ENCODE measurements around the gene LSR.

DNA sequence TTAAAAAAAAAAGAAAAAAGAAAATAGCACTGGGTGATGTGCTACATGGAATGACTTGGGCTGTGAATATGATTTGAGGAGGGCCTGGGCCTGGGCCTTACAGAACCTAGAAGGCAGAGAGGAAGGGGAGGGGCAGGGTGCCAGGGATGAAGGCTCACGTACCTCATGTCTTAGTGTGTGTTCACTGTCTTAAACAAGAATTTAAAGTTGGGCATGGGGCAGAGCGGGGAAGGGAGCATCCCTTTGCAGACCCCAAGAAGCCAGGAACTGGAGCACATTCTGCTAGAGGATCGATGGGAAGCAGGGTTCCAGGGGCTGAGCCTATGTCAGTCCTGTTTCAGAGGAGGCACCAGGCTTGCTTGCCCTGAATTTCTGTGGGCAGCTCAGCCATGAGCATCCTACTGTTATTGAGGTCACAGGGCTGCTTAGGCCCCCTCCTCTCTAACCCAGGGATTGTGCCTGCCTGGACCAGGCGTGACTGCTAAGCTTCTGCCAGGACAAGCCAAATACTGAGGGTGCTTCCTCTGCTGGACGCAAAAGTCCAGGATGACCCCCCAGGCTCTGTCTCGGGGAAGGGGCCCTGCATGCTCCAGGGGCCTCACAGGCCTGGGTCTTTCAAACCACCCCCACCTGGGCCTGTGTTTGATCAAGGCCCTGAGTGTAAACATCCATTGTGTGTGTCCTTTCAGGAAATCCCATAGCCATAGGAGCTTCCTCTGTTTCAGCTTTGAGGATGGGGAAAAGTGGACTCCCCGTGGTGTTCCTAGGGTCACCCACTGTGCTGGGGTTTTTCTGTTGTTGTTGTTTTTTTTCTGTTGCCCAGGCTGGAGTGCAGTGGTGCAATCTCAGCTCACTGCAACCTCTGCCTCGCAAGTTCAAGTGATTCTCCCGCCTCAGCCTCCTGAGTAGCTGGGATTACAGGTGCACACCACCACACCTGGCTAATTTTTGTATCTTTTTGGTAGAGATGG lies 4.8 kb downstream of the LSR start:
- TF ChIP-seq, protein P1, sequence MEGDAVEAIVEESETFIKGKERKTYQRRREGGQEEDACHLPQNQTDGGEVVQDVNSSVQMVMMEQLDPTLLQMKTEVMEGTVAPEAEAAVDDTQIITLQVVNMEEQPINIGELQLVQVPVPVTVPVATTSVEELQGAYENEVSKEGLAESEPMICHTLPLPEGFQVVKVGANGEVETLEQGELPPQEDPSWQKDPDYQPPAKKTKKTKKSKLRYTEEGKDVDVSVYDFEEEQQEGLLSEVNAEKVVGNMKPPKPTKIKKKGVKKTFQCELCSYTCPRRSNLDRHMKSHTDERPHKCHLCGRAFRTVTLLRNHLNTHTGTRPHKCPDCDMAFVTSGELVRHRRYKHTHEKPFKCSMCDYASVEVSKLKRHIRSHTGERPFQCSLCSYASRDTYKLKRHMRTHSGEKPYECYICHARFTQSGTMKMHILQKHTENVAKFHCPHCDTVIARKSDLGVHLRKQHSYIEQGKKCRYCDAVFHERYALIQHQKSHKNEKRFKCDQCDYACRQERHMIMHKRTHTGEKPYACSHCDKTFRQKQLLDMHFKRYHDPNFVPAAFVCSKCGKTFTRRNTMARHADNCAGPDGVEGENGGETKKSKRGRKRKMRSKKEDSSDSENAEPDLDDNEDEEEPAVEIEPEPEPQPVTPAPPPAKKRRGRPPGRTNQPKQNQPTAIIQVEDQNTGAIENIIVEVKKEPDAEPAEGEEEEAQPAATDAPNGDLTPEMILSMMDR (IDR thresholded peaks at IDR 0.05): no peak
- no peak for TF ChIP-seq SIN3A (IDR thresholded peaks at IDR 0.05; ENCODE audit: borderline replicate concordance, insufficient read depth, low read depth, low read length)
- TF ChIP-seq, protein P2, sequence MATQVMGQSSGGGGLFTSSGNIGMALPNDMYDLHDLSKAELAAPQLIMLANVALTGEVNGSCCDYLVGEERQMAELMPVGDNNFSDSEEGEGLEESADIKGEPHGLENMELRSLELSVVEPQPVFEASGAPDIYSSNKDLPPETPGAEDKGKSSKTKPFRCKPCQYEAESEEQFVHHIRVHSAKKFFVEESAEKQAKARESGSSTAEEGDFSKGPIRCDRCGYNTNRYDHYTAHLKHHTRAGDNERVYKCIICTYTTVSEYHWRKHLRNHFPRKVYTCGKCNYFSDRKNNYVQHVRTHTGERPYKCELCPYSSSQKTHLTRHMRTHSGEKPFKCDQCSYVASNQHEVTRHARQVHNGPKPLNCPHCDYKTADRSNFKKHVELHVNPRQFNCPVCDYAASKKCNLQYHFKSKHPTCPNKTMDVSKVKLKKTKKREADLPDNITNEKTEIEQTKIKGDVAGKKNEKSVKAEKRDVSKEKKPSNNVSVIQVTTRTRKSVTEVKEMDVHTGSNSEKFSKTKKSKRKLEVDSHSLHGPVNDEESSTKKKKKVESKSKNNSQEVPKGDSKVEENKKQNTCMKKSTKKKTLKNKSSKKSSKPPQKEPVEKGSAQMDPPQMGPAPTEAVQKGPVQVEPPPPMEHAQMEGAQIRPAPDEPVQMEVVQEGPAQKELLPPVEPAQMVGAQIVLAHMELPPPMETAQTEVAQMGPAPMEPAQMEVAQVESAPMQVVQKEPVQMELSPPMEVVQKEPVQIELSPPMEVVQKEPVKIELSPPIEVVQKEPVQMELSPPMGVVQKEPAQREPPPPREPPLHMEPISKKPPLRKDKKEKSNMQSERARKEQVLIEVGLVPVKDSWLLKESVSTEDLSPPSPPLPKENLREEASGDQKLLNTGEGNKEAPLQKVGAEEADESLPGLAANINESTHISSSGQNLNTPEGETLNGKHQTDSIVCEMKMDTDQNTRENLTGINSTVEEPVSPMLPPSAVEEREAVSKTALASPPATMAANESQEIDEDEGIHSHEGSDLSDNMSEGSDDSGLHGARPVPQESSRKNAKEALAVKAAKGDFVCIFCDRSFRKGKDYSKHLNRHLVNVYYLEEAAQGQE (IDR thresholded peaks at IDR 0.05; ENCODE audit: insufficient read depth in 1 of 2, low read depth in 2 of 2, low read length in 1 of 2): no peak
- TF ChIP-seq TCF7L2 (IDR thresholded peaks at IDR 0.05; ENCODE audit: low read depth, low read length): no peak

Data from Panc1 (cell line).